Articular chondrocyte of knee joint (primary cell): Measurements from ENCODE around the gene AIF1L. TPM values are rescaled to one million over a fixed set of nuclear protein-coding genes. Genes with fewer than 3 reads are reported as not detected.

Source experiments
- small RNA-seq: library from RNA; depleted of rRNA; stranded (forward); fragments of <200 nt; gene quantifications from one replicate; pipeline ENCODE3, GENCODE V24; 2012
- total RNA-seq: library from RNA; depleted of rRNA; stranded (reverse); fragments of >200 nt; gene quantifications from 2 replicates; pipeline ENCODE4 v1.2.3, GENCODE V29; 2012

Gene AIF1L
- total RNA-seq: 0.22 and 0.26 TPM in 2 replicates

GRCh38 chr9:131096269-131097125 lies at the start of gene AIF1L:
Gene AIF1L (plus strand): TSS chr9:131096531. CDS start chr9:131096630, 99 bp downstream.

GRCh38 chr9:131125288-131126058 lies 29.1 kb downstream of the AIF1L start, which contains the start of gene NUP214:
Gene NUP214 (plus strand): TSS chr9:131125586. CDS start chr9:131125705, 119 bp downstream.

Small RNAs within 50 kb of the gene (small RNA-seq; reads per million reads assigned to genes)
- not detected for gene RNU6-881P

Other genes starting within 250 kb of the AIF1L start
- not detected in 2 replicates for gene QRFP, start 199.7 kb upstream of the AIF1L start, total RNA-seq
- 0.11 and 0.13 TPM in 2 replicates for gene FIBCD1, start 157.3 kb upstream of the AIF1L start, total RNA-seq
- under 0.01 TPM in 2 replicates for gene LAMC3, start 87.4 kb upstream of the AIF1L start, total RNA-seq
- 20.1 and 22.1 TPM in 2 replicates for gene NUP214, start 29.1 kb downstream of the AIF1L start, total RNA-seq
- gene FAM78A, start 180.0 kb downstream of the AIF1L start, total RNA-seq: 0.52 and 0.54 TPM in 2 replicates
- 9.6 and 9.7 TPM in 2 replicates for gene PLPP7, start 193.2 kb downstream of the AIF1L start, total RNA-seq